ENCODE measurements around the gene MICAL2. TPM values are rescaled to one million over a fixed set of nuclear protein-coding genes. Genes with fewer than 3 reads are reported as not detected.

The MICAL2 gene
- total RNA-seq, 2 donors from 2014 or later, result 151 to 231 TPM

DNA sequence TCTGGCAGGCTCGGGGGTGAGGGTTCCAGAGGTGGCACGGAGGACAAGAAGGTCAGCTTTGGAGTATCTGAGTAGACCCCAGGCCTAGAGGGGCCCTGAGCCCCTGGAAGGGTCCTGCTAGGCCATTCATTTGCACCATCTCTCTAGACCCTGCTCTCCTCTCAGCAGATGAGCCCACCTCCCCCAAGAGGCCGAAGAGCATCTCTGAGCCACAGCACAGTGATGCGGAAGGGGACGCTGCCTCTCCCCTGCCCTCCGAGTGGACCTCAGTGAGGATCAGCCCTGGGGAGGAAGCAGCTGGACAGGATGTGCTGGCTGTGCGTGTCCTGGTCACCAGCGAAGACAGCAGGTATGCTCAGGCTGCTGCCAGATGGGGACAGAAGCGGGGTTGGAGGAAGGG lies 165.4 kb downstream of the MICAL2 start:
- DNase-seq (ENCODE audit: low spot score), result peak; percentile 59
- intact Hi-C loops (cut with DNase I), result loop anchor here (10.0 kb wide), 3 partner anchors 181 to 471 kb away; no protein-coding TSS in a partner anchor

GRCh38 chr11:12276356-12276755 lies 166.0 kb downstream of the MICAL2 start:
- intact Hi-C loops (cut with DNase I), result loop anchor here (10.0 kb wide), 3 partner anchors 182 to 472 kb away; no protein-coding TSS in a partner anchor
- DNase-seq (ENCODE audit: low spot score), result peak; percentile 40

GRCh38 chr11:12276831-12277475 lies 166.6 kb downstream of the MICAL2 start:
- intact Hi-C loops (cut with DNase I), result loop anchor here (10.0 kb wide), 3 partner anchors 182 to 472 kb away; no protein-coding TSS in a partner anchor
- no peak for DNase-seq (ENCODE audit: low spot score)

- intact Hi-C loops (cut with DNase I), result loop anchor here (10.0 kb wide), 3 partner anchors 184 to 474 kb away; no protein-coding TSS in a partner anchor
- peak; percentile 35 for DNase-seq (ENCODE audit: low spot score)
Observed at GRCh38 chr11:12278766-12279671, 168.6 kb downstream of the MICAL2 start.

DNA sequence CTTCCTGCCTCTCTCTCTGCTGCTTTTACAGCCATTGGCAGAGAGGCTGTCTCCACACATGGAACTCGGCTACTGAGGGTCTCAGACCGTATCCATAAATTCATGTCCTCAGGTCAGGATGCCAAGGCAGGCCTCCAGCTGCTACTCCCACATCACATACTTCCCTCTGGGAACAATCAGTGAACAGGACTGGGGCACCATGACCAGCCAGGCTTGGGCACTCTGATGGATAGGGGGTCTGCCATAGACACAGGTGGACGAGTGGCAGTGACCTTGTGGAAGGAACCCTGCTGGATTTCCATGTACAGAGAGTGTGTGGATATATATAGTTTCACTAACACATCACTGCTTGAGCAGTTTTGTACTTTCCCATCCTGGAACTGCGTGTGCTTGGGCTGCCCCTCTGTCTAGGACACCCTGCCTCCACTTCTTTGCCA lies 169.3 kb downstream of the MICAL2 start:
- intact Hi-C loops (cut with DNase I), result loop anchor here (5.0 to 10.0 kb wide), 5 partner anchors 45 to 475 kb away; no protein-coding TSS in a partner anchor
- DNase-seq (ENCODE audit: low spot score), result peak; percentile 26

DNA sequence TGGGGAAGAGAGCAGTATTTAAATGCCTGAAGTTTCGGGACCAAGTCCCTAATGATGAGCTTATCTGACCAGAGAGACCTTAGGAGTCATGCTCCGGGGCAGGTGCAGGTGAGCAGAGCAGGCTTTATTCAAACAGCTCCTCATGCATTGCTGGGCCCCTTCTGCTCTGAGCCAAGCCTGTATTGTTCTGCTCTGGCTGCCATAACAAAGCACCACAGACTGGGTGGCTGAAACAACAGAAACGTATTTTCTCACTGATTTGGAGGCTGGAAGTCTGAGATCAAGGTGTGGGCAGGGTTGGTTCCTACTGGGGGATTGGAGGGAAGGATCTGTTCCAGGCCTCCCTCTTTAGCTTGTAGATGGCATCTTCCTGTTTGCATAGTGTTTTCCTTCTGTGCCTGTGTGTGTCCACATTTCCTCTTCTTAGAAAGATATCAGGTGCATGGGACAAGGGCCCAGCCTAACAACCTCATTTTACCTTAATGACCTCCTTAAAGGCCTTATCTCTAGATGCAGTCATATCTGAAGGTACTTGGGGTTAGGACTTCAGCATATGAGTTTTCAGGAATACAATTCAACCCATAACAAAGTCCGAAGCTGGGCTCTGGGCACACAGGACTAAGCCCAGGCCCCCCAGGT lies 169.9 kb downstream of the MICAL2 start:
- intact Hi-C loops (cut with DNase I), result loop anchor here in 1 of 2 donors (5.0 to 10.0 kb wide), 2 partner anchors 46 to 233 kb away; no protein-coding TSS in a partner anchor

GRCh38 chr11:12280838-12281565 lies 170.6 kb downstream of the MICAL2 start:
- DNase-seq (ENCODE audit: low spot score), result peak; percentile 60
- intact Hi-C loops (cut with DNase I), result loop anchor here in 1 of 2 donors (5.0 to 10.0 kb wide), 2 partner anchors 46 to 234 kb away; no protein-coding TSS in a partner anchor

More for the DNA sequence above, 169.9 kb downstream of the MICAL2 start:
- no peak for DNase-seq (ENCODE audit: low spot score)

GRCh38 chr11:12281571-12282478 lies 171.4 kb downstream of the MICAL2 start:
- peak; percentile 95 for DNase-seq (ENCODE audit: low spot score)
- intact Hi-C loops (cut with DNase I), result loop anchor here (1.0 to 10.0 kb wide), 3 partner anchors 47 to 235 kb away; no protein-coding TSS in a partner anchor

GRCh38 chr11:12282676-12283075 lies 172.3 kb downstream of the MICAL2 start:
- DNase-seq (ENCODE audit: low spot score), result no peak
- intact Hi-C loops (cut with DNase I), result loop anchor here (1.0 to 10.0 kb wide), 3 partner anchors 48 to 235 kb away; no protein-coding TSS in a partner anchor

DNA sequence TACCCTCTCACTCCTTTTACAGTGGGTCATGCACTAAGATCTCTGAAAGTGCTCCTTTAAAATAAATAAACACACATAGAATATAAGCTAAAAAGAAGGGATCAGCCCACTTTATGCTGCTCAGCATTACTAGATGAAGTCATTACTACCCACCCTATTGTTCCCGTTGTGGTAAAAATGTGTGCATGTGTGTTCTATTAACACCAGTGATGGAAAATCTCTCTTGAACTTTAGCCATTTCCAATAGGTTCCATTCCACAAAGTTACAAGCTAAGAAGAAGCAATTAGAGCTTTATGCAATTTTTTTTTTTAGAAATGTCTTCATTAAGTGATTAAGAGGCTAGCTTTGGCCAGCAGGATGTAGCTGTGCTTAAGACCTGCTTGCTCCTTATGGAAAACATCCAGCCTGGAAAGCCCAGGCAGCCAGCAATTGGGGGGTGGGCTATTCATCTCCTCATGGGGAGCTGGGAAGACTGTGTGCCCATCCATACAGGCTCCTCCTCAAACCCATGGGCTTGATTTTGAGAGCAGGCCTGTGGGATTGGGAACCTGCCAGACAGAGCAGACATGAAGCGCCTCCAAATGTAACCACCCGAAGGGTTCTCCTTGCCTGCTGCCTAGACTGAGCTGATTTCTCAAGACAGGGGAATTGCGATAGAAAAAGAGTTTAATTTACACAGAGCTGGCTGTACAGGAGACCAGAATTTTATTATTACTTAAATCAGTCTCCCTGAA lies 174.1 kb downstream of the MICAL2 start:
- DNase-seq (ENCODE audit: low spot score), result peak; percentile 47

DNA sequence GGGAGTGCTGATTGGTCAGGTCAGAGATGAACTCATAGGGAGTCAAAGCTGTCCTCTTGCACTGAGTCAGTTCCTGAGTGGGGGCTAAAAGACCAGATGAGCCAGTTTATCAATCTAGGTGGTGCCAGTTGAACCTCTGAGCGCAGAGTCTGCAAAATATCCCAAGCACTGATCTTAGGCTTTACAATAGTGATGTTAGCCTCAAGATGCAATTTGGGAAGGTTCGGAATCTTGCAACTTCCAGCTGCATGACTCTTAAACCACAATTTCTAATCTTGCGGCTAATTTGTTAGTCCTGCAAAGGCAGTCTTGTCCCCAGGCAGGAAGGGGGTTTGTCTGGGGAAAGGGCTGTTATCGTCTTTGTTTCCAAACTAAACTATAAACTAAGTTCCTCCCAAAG lies 174.7 kb downstream of the MICAL2 start:
- intact Hi-C loops (cut with DNase I), result loop anchor here in 1 of 2 donors (10.0 kb wide), 1 partner anchor 50 kb away; no protein-coding TSS in a partner anchor
- DNase-seq (ENCODE audit: low spot score), result no peak

More for the DNA sequence above, 174.1 kb downstream of the MICAL2 start:
- intact Hi-C loops (cut with DNase I), result loop anchor here in 1 of 2 donors (5.0 to 10.0 kb wide), 2 partner anchors 50 to 237 kb away; no protein-coding TSS in a partner anchor

DNA sequence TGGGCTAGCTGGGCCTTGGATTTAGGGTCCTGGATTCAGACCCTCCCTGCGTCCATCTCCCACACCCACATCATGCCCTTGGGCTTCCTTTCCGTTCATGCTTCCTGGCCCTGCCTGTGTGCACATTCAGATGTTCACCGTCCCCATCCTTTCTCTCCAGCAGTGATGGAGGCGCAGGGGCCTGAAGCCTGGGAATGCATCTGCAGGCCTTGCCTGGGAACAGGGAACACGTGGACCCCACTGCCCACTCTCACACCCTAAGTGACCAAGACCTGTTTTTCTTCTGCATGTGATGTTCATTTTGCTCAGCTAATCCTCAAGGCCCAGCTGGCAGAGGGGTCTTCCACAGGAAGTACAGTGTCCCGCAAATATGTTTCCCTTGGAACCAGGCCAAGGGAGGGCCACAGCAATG lies 175.4 kb downstream of the MICAL2 start:
- intact Hi-C loops (cut with DNase I), result loop anchor here in 1 of 2 donors (10.0 kb wide), 1 partner anchor 51 kb away; no protein-coding TSS in a partner anchor
- DNase-seq (ENCODE audit: low spot score), result peak; percentile 63

DNA sequence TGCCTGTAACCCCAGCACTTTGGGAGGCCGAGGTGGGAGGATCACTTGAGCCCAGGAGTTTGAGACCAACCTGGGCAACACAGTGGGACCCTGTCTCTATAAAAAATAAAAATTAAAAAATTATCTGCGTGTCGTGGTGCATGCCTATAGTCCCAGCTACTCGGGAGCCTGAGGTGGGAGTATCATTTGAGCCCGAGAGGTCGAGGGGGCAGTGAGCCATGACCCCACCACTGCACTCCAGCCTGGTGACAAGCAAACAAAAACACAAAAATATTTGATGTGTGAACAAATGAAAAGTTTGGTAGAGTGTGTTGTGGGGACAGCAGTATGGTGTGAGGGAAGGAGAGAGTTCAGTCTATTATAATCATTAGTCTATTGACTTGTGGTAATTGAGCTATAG lies 176.2 kb downstream of the MICAL2 start:
- intact Hi-C loops (cut with DNase I), result loop anchor here in 1 of 2 donors (10.0 kb wide), 1 partner anchor 52 kb away; no protein-coding TSS in a partner anchor
- peak; percentile 51 for DNase-seq (ENCODE audit: low spot score)

- DNase-seq (ENCODE audit: low spot score), result peak; percentile 85
- intact Hi-C loops (cut with DNase I), result loop anchor here in 1 of 2 donors (10.0 kb wide), 1 partner anchor 52 kb away; no protein-coding TSS in a partner anchor
Observed at GRCh38 chr11:12287009-12287373, 176.6 kb downstream of the MICAL2 start.

DNA sequence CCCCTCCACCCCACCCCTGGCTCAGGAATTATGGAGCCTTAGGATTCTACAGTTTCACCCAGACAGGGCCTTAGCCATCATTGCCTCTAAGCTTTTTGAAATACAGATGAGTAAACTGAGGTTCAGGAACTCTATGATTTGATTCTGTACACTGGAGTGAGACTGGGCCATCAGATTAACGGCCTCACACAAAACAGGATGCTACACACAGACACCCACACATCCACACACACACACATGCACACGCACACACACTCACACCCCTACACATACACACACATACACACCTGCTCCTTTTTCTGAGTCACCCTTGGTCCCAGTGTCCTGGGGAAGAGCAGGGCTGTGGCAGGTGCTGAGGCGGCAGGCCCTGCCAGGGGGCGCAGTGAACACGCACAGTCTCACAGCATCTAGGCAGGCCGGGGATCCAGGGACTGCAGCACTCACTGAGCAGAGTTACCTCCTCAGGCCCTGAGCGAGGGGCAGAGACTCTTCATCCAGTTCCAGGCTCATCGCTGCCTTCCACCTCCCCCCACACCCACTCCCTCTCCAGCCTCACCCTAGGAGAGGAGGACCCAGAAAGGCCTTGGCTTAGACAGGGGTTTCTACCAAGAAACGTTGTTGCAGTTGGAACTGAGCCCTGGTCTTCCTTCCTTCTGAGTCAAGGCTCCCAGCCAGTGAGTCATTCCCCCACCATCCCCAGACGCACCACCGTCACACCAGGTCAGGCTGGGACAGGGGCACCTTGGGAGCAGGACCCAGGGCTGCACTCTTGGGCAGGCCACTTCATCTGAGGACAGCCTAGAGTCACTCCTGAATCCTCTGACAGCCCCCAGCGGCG lies 177.2 kb downstream of the MICAL2 start:
- peak; percentile 94 for DNase-seq (ENCODE audit: low spot score)
- intact Hi-C loops (cut with DNase I), result loop anchor here in 1 of 2 donors (10.0 kb wide), 1 partner anchor 53 kb away; no protein-coding TSS in a partner anchor

Measured in posterior vena cava (tissue), 2 donors.